ENCODE measurements around the gene CYFIP1. TPM values are rescaled to one million over a fixed set of nuclear protein-coding genes. Genes with fewer than 3 reads are reported as not detected.

The CYFIP1 gene
- polyA plus RNA-seq, 2 of the 4 experiments (the other 2 are of a cell fraction) = 68.2 to 69.4 TPM

GRCh38 chr15:22941179-22941578 lies 39.0 kb downstream of the CYFIP1 start:
- ChIA-PET CTCF (interaction anchor here (0.6 kb wide), 1 partner anchor 81 kb away, joined by 3 read pairs; no protein-coding TSS in a partner anchor), POLR2A (no interaction called here)
- H3K9me3 ChIP-seq = no peaks in the 10 kb centered on the region
- H3K4me2 ChIP-seq = no peak overlapping the region
- no peak for ATAC-seq
- H3K4me3 ChIP-seq = no peak overlapping the region
- TF ChIP-seq, protein P1, sequence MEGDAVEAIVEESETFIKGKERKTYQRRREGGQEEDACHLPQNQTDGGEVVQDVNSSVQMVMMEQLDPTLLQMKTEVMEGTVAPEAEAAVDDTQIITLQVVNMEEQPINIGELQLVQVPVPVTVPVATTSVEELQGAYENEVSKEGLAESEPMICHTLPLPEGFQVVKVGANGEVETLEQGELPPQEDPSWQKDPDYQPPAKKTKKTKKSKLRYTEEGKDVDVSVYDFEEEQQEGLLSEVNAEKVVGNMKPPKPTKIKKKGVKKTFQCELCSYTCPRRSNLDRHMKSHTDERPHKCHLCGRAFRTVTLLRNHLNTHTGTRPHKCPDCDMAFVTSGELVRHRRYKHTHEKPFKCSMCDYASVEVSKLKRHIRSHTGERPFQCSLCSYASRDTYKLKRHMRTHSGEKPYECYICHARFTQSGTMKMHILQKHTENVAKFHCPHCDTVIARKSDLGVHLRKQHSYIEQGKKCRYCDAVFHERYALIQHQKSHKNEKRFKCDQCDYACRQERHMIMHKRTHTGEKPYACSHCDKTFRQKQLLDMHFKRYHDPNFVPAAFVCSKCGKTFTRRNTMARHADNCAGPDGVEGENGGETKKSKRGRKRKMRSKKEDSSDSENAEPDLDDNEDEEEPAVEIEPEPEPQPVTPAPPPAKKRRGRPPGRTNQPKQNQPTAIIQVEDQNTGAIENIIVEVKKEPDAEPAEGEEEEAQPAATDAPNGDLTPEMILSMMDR (IDR thresholded peaks at IDR 0.05) = no peak
- TF ChIP-seq HOXB5 (CRISPR knock-in tag; IDR thresholded peaks at IDR 0.05) = no peak
- TF ChIP-seq ESRRA (IDR thresholded peaks at IDR 0.05; ENCODE audit: borderline replicate concordance, low read length) = no peak
- TF ChIP-seq FOSL2 (IDR thresholded peaks at IDR 0.05) = no peak
- no peak for TF ChIP-seq FOSL2 (CRISPR knock-in tag; IDR thresholded peaks at IDR 0.05)
- no peak for TF ChIP-seq HMGXB4 (CRISPR knock-in tag; IDR thresholded peaks at IDR 0.05; ENCODE audit: borderline replicate concordance)
- TF ChIP-seq JUNB (IDR thresholded peaks at IDR 0.05) = no peak
- TF ChIP-seq ZNF302 (CRISPR knock-in tag; IDR thresholded peaks at IDR 0.05) = no peak
- no peak for TF ChIP-seq BCL3 (IDR thresholded peaks at IDR 0.05)
- TF ChIP-seq HEYL (CRISPR knock-in tag; IDR thresholded peaks at IDR 0.05) = no peak
- TF ChIP-seq EHMT2 (IDR thresholded peaks at IDR 0.05; ENCODE audit: low read depth) = no peak
- TF ChIP-seq NFE2L2 (conservative IDR thresholded peaks at IDR 0.05; ENCODE audit: low read length) = no peak
- TF ChIP-seq EHF (CRISPR knock-in tag; IDR thresholded peaks at IDR 0.05) = no peak
- H3K4me1 ChIP-seq = no peaks in the 10 kb centered on the region
- DNase-seq (ENCODE audit: low read depth in 1 of 2, low spot score in 1 of 2) = no peak
- no peak overlapping the region for H3K27ac ChIP-seq
- WGBS (ENCODE audit: missing lambda C conversion rate) = 96% methylated on average over 4 of the region's 4 CpGs
- no peak for FAIRE-seq

GRCh38 chr15:22939652-22940061 lies 40.5 kb downstream of the CYFIP1 start:
- Histone ChIP-seq H3K27ac (no peak overlapping the region), H3K4me3 (no peak overlapping the region), H3K4me2 (no peak overlapping the region), H3K9me3 (no peaks in the 10 kb centered on the region), H3K4me1 (no peaks in the 10 kb centered on the region)
- ChIA-PET POLR2A (no interaction called here), CTCF (no interaction called here)
- ATAC-seq (peak in 1 of 2 experiments; percentile 31; a peak in 3 of 6 replicates), FAIRE-seq (no peak), DNase-seq (ENCODE audit: low read depth in 1 of 2, low spot score in 1 of 2) (no peak)
- TF ChIP-seq RFX5 (IDR thresholded peaks at IDR 0.05) (no peak), RAD21 (conservative IDR thresholded peaks at IDR 0.05 in 1 of 2, IDR thresholded peaks at IDR 0.05 in 1 of 2) (no peak), POLR2A (IDR thresholded peaks at IDR 0.05; ENCODE audit: low read length) (no peak), NFE2L2 (conservative IDR thresholded peaks at IDR 0.05; ENCODE audit: low read length) (no peak), ZNF302 (CRISPR knock-in tag; IDR thresholded peaks at IDR 0.05) (no peak), ZFP36 (IDR thresholded peaks at IDR 0.05; ENCODE audit: borderline replicate concordance, partially characterized antibody) (no peak), FOSL2 (IDR thresholded peaks at IDR 0.05) (no peak), FOSL2 (CRISPR knock-in tag; IDR thresholded peaks at IDR 0.05) (no peak), MAZ (IDR thresholded peaks at IDR 0.05; ENCODE audit: borderline replicate concordance, low read depth, low read length) (no peak), ESRRA (IDR thresholded peaks at IDR 0.05; ENCODE audit: borderline replicate concordance, low read length) (no peak)
- WGBS (ENCODE audit: missing lambda C conversion rate) = 88% methylated on average over 9 of the region's 10 CpGs

GRCh38 chr15:22939051-22939450 lies 41.1 kb downstream of the CYFIP1 start:
- ATAC-seq = no peak

More at GRCh38 chr15:22939051-22939450, 41.1 kb downstream of the CYFIP1 start:
- ChIA-PET CTCF (interaction anchor here (0.7 kb wide), 1 partner anchor 35 kb away, joined by 4 read pairs; no protein-coding TSS in a partner anchor), POLR2A (no interaction called here)
- 95% methylated on average over 13 of the region's 13 CpGs for WGBS (ENCODE audit: missing lambda C conversion rate)
- Histone ChIP-seq H3K4me3 (no peak overlapping the region), H3K4me1 (no peaks in the 10 kb centered on the region), H3K4me2 (no peak overlapping the region), H3K27ac (no peak overlapping the region), H3K9me3 (no peaks in the 10 kb centered on the region)
- no peak for TF ChIP-seq RFX5 (IDR thresholded peaks at IDR 0.05)
- no peak for TF ChIP-seq NPAS2 (CRISPR knock-in tag; IDR thresholded peaks at IDR 0.05; ENCODE audit: borderline replicate concordance)
- TF ChIP-seq BCL3 (IDR thresholded peaks at IDR 0.05) = no peak
- no peak for TF ChIP-seq ZSCAN20 (CRISPR knock-in tag; IDR thresholded peaks at IDR 0.05)
- DNase-seq (ENCODE audit: low read depth in 1 of 2, low spot score in 1 of 2) (no peak), FAIRE-seq (no peak)
